Panc1 (cell line): ENCODE measurements around the gene BEX4. TPM values are rescaled to one million over a fixed set of nuclear protein-coding genes. Genes with fewer than 3 reads are reported as not detected.

ENCODE experiments used
- ATAC-seq: fragments of 200-7000 bp; cut with Tn5 transposase; 2 replicates; pipeline ENCODE4 v1.9.1; 2020; ENCODE audit warnings: mild to moderate bottlenecking, moderate library complexity
- BruUV-seq: library from RNA; stranded (reverse); fragments of 400-500 nt; replicated peaks from 2 replicates; lab custom pipeline; 2021; lab: Mats Ljungman, UMichigan
- CTCF ChIA-PET: fragments of 300-600 bp; sonication (Branson Sonifier 250); formaldehyde crosslinking; loops from one replicate; lab custom pipeline; 2022; ENCODE audit warnings: antibody characterized with exemption; lab: Charles Lee
- POLR2A ChIA-PET: fragments of 300-600 bp; sonication (Branson Sonifier 250); formaldehyde crosslinking; loops from one replicate; lab custom pipeline; 2022; ENCODE audit warnings: antibody characterized with exemption; lab: Charles Lee
- DNase-seq: peaks from one replicate; pipeline ENCODE4 v3.0.0-alpha.2; 2010; ENCODE audit warnings: low read depth, low spot score
- H3K27ac ChIP-seq: 2 replicates; pipeline ENCODE4 v1.5.1; 2011; ENCODE audit warnings: mild to moderate bottlenecking, low read length, inconsistent platforms
- H3K27me3 ChIP-seq: fragments of 200-500 bp; sonication (Bioruptor generic); 2 replicates; pipeline ENCODE4 v1.6.0; 2014; ENCODE audit warnings: low read length, inconsistent platforms; ENCODE audit not compliant: control insufficient read depth, insufficient read depth
- H3K36me3 ChIP-seq: fragments of 200-500 bp; sonication (Bioruptor generic); 2 replicates; pipeline ENCODE4 v1.5.1; 2014; ENCODE audit warnings: inconsistent platforms, mild to moderate bottlenecking, low read length, moderate library complexity; ENCODE audit not compliant: control insufficient read depth, insufficient read depth
- H3K4me1 ChIP-seq: 2 replicates; pipeline ENCODE4 v1.5.1; 2011; ENCODE audit warnings: inconsistent platforms, mild to moderate bottlenecking, low read length, moderate library complexity; ENCODE audit not compliant: control insufficient read depth, insufficient read depth
- H3K4me3 ChIP-seq, 2 experiments: 2 replicates each; pipeline ENCODE4 v1.5.1; 2011 to 2012; ENCODE audit warnings: low read depth in 2 of 2, low read length in 2 of 2, mild to moderate bottlenecking in 2 of 2, inconsistent platforms in 1 of 2, moderate library complexity in 1 of 2
- H3K9me3 ChIP-seq: fragments of 200-500 bp; sonication (Bioruptor generic); 2 replicates; pipeline ENCODE4 v1.5.1; 2014; ENCODE audit warnings: low read depth, mild to moderate bottlenecking, inconsistent platforms, low read length, moderate library complexity; ENCODE audit not compliant: control insufficient read depth, insufficient read depth
- POLR2AphosphoS5 ChIP-seq: IDR thresholded peaks from 2 replicates; pipeline ENCODE4 v1.6.1; 2012; ENCODE audit warnings: mild to moderate bottlenecking, low read depth, low read length, moderate library complexity
- REST ChIP-seq, 2 experiments: IDR thresholded peaks; 2 replicates each; pipeline ENCODE4 v1.6.1; 2011 to 2012; ENCODE audit warnings: low read depth in 2 of 2, control low read depth in 1 of 2, low read length in 1 of 2, mild to moderate bottlenecking in 1 of 2, moderate library complexity in 1 of 2; ENCODE audit not compliant: insufficient read depth in 1 of 2
- SIN3A ChIP-seq: IDR thresholded peaks from 2 replicates; pipeline ENCODE4 v1.6.1; 2012; ENCODE audit warnings: low read depth, mild to moderate bottlenecking, low read length, moderate library complexity, borderline replicate concordance; ENCODE audit not compliant: insufficient read depth
- TCF7L2 ChIP-seq: IDR thresholded peaks from 2 replicates; pipeline ENCODE4 v1.6.1; 2011; ENCODE audit warnings: mild to moderate bottlenecking, low read depth, low read length, inconsistent platforms
- in situ Hi-C: cut with HindIII; loops from 2 replicates; pipeline ENCODE4 v1.10.0; 2016; ENCODE audit warnings: low sequenced_read_pairs, low pct_unique_long_range_greater_than_20kb
- intact Hi-C: fragments of 100-400 bp; cut with micrococcal nuclease; formaldehyde crosslinking; loops from one replicate; pipeline ENCODE4 v1.10.0; 2022; ENCODE audit not compliant: unreplicated experiment
- total RNA-seq: library from RNA; stranded (reverse); gene quantifications from one replicate; pipeline ENCODE4 v1.2.1, GENCODE V29; 2021; ENCODE audit not compliant: unreplicated experiment
- TF ChIP-seq, protein P1 (sequence below): fragments of 450-650 bp; IDR thresholded peaks from 2 replicates; pipeline ENCODE4 v1.5.1; 2017; ENCODE audit warnings: mild to moderate bottlenecking

BEX4 gene
- total RNA-seq, 1 experiment from 2014 or later: 1.1 TPM

DNA sequence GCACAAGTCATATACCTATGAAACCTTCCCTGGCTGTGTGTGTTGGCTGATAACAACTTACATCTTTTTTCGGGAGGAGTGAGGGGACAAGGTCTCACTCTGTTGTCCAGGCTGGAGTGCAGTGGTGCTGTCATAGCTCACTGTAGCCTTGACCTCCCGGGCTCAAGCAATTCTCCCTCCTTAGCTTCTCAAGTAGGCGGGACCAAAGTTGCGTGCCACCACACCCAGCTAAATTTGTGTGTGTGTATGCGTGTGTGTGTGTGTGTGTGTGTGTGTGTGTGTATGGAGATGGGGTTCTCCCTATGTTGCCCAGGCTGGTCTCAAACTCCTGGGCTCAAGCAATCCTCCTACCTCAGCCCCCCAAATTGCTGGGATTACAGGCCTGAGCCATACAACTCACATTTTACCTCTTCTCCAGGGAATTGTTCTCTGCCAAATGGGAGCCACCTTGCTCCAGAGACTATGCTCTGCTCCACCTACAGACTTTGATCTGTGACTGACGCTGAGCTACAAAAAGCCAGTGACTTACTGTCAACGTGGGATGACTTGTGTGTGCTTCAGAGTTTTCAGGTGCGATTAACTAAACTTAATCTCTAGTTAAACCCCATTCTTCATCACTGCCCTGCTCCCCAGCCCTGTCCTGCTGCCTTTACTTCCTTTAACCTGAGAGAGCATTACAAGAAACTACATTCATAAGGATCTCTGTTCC, 2.0 kb upstream of the BEX4 start:
- Histone ChIP-seq H3K9me3 (no peaks in the 10 kb centered on the region), H3K36me3 (no peaks in the 10 kb centered on the region), H3K27me3 (peaks cover 13% of the 10 kb centered on the region), H3K27ac (no peak overlapping the region), H3K4me1 (peaks cover 5% of the 10 kb centered on the region; the same call in 1 of the 2 replicates), H3K4me3 (no peak overlapping the region)
- in situ Hi-C loops: no loop called here
- intact Hi-C loops: no loop called here
- no peak for ATAC-seq
- CTCF ChIA-PET: interaction anchor here (0.7 kb wide), 1 partner anchor 218 kb away, joined by 4 read pairs; no protein-coding TSS in a partner anchor
- TF ChIP-seq SIN3A (no peak), POLR2AphosphoS5 (no peak), REST (IDR thresholded peaks at IDR 0.05; ENCODE audit: insufficient read depth in 1 of 2, low read depth in 2 of 2, low read length in 1 of 2) (no peak), TCF7L2 (no peak)
- TF ChIP-seq, protein P1, sequence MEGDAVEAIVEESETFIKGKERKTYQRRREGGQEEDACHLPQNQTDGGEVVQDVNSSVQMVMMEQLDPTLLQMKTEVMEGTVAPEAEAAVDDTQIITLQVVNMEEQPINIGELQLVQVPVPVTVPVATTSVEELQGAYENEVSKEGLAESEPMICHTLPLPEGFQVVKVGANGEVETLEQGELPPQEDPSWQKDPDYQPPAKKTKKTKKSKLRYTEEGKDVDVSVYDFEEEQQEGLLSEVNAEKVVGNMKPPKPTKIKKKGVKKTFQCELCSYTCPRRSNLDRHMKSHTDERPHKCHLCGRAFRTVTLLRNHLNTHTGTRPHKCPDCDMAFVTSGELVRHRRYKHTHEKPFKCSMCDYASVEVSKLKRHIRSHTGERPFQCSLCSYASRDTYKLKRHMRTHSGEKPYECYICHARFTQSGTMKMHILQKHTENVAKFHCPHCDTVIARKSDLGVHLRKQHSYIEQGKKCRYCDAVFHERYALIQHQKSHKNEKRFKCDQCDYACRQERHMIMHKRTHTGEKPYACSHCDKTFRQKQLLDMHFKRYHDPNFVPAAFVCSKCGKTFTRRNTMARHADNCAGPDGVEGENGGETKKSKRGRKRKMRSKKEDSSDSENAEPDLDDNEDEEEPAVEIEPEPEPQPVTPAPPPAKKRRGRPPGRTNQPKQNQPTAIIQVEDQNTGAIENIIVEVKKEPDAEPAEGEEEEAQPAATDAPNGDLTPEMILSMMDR: no peak
- no TSS peak for BruUV-seq
- POLR2A ChIA-PET: no interaction called here
- no peak for DNase-seq

- H3K27me3 ChIP-seq: peaks cover 13% of the 10 kb centered on the region
- peak overlapping the region; percentile 50 to 58 for H3K4me3 ChIP-seq
- H3K9me3 ChIP-seq: no peaks in the 10 kb centered on the region
- intact Hi-C loops (no loop called here), in situ Hi-C loops (no loop called here)
- ATAC-seq: peak; percentile 7; the same call in 1 of the 2 replicates
- no peak overlapping the region for H3K27ac ChIP-seq
- DNase-seq: no peak
- peaks cover 5% of the 10 kb centered on the region; the same call in 1 of the 2 replicates for H3K4me1 ChIP-seq
- TF ChIP-seq REST (IDR thresholded peaks at IDR 0.05; ENCODE audit: insufficient read depth in 1 of 2, low read depth in 2 of 2, low read length in 1 of 2) (no peak), POLR2AphosphoS5 (no peak), TCF7L2 (no peak), SIN3A (no peak)
- TF ChIP-seq, protein P1: no peak
- ChIA-PET CTCF (no interaction called here), POLR2A (no interaction called here)
- BruUV-seq: no TSS peak
- H3K36me3 ChIP-seq: no peaks in the 10 kb centered on the region
Measured at GRCh38 chrX:103215425-103215991, 600 bp downstream of the BEX4 start.
